Endothelial cell of umbilical vein (primary cell): ENCODE data around the gene SYT2.

Experiments used
- EZH2 ChIP-seq: IDR thresholded peaks from 2 replicates; pipeline ENCODE4 v1.6.1; 2012; ENCODE audit warnings: borderline replicate concordance, low read depth, mild to moderate bottlenecking, moderate library complexity, low read length, inconsistent platforms; ENCODE audit not compliant: severe bottlenecking
- FOS ChIP-seq: IDR thresholded peaks from 2 replicates; pipeline ENCODE4 v1.6.1; 2011; ENCODE audit warnings: mild to moderate bottlenecking, low read length, moderate library complexity, borderline replicate concordance; ENCODE audit not compliant: insufficient read depth
- GATA2 ChIP-seq: IDR thresholded peaks from 2 replicates; pipeline ENCODE4 v1.7.0; 2011; ENCODE audit warnings: low read depth, mild to moderate bottlenecking, moderate library complexity, mixed read lengths, low read length; ENCODE audit not compliant: insufficient read length, insufficient read depth
- POLR2A ChIP-seq: IDR thresholded peaks from 2 replicates; pipeline ENCODE4 v1.6.1; 2012; ENCODE audit warnings: low read depth, mild to moderate bottlenecking, control low read depth, low read length
- POLR2AphosphoS5 ChIP-seq: IDR thresholded peaks from 2 replicates; pipeline ENCODE4 v1.6.1; 2012; ENCODE audit warnings: low read depth, mild to moderate bottlenecking, control low read depth, low read length, moderate library complexity; ENCODE audit not compliant: insufficient read depth
- TF ChIP-seq, protein P1 (sequence below), 2 donors: IDR thresholded peaks; 1 replicate in 1 of 2; 2 replicates in 1 of 2; pipeline ENCODE4 v1.5.1; 2011; ENCODE audit warnings: low read length in 2 of 2, mild to moderate bottlenecking in 2 of 2, moderate library complexity in 2 of 2, control low read depth in 1 of 2, inconsistent platforms in 1 of 2, low read depth in 1 of 2; ENCODE audit not compliant: insufficient read depth in 1 of 2; ENCODE audit errors: extremely low read depth in 1 of 2
- TF ChIP-seq, protein P2 (sequence below): IDR thresholded peaks from 2 replicates; pipeline ENCODE4 v1.6.1; 2011; ENCODE audit not compliant: insufficient read depth, insufficient read length

DNA sequence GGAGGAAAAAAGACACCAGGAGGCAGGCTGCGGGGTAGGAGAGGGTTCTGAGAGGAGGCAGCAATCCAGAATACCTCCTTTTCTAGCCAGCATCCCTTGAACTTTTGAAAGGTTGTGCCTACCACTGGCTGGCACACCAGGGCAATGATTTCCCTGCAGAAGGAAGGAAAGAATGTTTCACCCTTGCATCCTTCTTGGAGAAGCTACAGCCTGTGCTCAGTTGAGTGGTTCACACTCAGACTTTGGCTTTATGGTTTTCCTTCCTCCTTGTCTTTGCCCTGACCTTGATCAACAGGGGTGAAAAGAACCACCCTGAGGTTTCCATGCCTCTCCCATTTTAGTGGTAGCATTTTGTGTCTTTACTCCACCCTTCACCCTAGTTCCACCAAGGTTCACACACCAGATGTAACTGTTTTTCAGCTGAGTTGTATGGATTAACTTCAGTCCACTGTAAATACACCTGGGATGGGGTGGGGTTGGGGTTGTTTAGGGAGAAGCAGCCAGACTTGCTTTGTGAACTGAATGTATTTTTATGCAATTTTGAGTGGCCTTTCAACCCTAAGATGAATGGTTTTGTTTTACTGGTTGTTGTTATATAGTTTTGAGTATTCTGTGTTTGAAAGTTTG is 122.3 kb downstream of the SYT2 start:
- TF ChIP-seq, protein P1, sequence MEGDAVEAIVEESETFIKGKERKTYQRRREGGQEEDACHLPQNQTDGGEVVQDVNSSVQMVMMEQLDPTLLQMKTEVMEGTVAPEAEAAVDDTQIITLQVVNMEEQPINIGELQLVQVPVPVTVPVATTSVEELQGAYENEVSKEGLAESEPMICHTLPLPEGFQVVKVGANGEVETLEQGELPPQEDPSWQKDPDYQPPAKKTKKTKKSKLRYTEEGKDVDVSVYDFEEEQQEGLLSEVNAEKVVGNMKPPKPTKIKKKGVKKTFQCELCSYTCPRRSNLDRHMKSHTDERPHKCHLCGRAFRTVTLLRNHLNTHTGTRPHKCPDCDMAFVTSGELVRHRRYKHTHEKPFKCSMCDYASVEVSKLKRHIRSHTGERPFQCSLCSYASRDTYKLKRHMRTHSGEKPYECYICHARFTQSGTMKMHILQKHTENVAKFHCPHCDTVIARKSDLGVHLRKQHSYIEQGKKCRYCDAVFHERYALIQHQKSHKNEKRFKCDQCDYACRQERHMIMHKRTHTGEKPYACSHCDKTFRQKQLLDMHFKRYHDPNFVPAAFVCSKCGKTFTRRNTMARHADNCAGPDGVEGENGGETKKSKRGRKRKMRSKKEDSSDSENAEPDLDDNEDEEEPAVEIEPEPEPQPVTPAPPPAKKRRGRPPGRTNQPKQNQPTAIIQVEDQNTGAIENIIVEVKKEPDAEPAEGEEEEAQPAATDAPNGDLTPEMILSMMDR (IDR thresholded peaks at IDR 0.05; ENCODE audit: extremely low read depth in 1 of 2, insufficient read depth in 1 of 2, low read depth in 1 of 2, low read length in 2 of 2), result no peak
- TF ChIP-seq POLR2AphosphoS5, result no peak
- no peak for TF ChIP-seq EZH2
- no peak for TF ChIP-seq POLR2A
- no peak for TF ChIP-seq GATA2
- TF ChIP-seq, protein P2, sequence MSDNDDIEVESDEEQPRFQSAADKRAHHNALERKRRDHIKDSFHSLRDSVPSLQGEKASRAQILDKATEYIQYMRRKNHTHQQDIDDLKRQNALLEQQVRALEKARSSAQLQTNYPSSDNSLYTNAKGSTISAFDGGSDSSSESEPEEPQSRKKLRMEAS, result no peak
- TF ChIP-seq FOS, result no peak
